Left ventricle myocardium inferior (tissue), 1 donor: Measurements from ENCODE around the gene ARHGEF2. TPM values are rescaled to one million over a fixed set of nuclear protein-coding genes. Genes with fewer than 3 reads are reported as not detected.

Experiments used
- DNase-seq: peaks from one replicate; pipeline ENCODE4 v3.0.0-alpha.2; 2020
- H3K27ac ChIP-seq: fragments of 200-600 bp; replicated peaks from 2 replicates; pipeline ENCODE4 v1.8.0; 2021
- H3K27me3 ChIP-seq: fragments of 200-600 bp; 2 replicates; pipeline ENCODE4 v1.8.0; 2021; ENCODE audit warnings: low read depth
- H3K36me3 ChIP-seq: fragments of 200-600 bp; 2 replicates; pipeline ENCODE4 v1.8.0; 2021
- H3K4me1 ChIP-seq: fragments of 200-600 bp; 2 replicates; pipeline ENCODE4 v1.8.0; 2021
- H3K4me3 ChIP-seq: fragments of 200-600 bp; 2 replicates; pipeline ENCODE4 v1.8.0; 2021; ENCODE audit warnings: mild to moderate bottlenecking, moderate library complexity
- H3K9me3 ChIP-seq: fragments of 200-600 bp; replicated peaks from 2 replicates; pipeline ENCODE4 v1.8.0; 2021
- intact Hi-C: fragments of 100-400 bp; cut with micrococcal nuclease; formaldehyde crosslinking; loops from one replicate; pipeline ENCODE4 v1.11.0; 2022
- microRNA-seq: library from miRNA; unstranded; fragments of <30 nt; microRNA quantifications from one replicate; pipeline ENCODE4 v1.2.0, GENCODE V29; 2020
- total RNA-seq: library from RNA; stranded (reverse); fragmentation: NEBNext Ultra II Directional; extraction: Animal tissue kit (Norgen Biotek cat#: 25700); gene quantifications from one replicate; pipeline ENCODE4 v1.2.1, GENCODE V29; 2021
- TF ChIP-seq, protein P1 (sequence below): fragments of 200-600 bp; IDR thresholded peaks from 2 replicates; pipeline ENCODE4 v1.8.0; 2021; ENCODE audit warnings: antibody characterized with exemption, mild to moderate bottlenecking, borderline replicate concordance
- donor health status: DM: no; HTN: yes; CAD: no; lungs with severe emphysema.

The ARHGEF2 gene
- total RNA-seq, 1 donor from 2014 or later, result 69.3 TPM

DNA sequence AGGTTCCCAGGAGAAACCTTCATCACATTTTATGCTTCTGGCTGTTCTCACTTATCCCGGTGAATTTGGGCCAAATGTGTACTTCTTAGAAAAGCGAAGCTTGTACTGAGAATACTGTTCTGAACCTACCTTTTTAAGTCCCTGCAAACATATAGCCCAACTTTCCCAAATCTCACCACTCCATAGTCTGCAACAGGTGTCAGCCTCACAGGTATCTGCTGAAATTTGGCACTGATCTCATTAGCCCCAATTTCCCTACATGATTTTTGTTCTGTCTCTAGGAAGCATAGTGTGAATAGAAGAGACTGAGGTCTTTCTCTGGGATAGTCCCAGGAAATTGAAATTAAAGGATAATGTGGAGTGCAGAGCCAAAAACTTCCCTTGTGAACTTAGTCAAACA lies 78.7 kb downstream of the ARHGEF2 start:
- DNase-seq, result no peak
- no peaks in the 10 kb centered on the region for H3K4me1 ChIP-seq
- H3K9me3 ChIP-seq, result no peaks in the 10 kb centered on the region
- H3K4me3 ChIP-seq, result no peak overlapping the region
- H3K27ac ChIP-seq, result no peak overlapping the region
- TF ChIP-seq, protein P1, sequence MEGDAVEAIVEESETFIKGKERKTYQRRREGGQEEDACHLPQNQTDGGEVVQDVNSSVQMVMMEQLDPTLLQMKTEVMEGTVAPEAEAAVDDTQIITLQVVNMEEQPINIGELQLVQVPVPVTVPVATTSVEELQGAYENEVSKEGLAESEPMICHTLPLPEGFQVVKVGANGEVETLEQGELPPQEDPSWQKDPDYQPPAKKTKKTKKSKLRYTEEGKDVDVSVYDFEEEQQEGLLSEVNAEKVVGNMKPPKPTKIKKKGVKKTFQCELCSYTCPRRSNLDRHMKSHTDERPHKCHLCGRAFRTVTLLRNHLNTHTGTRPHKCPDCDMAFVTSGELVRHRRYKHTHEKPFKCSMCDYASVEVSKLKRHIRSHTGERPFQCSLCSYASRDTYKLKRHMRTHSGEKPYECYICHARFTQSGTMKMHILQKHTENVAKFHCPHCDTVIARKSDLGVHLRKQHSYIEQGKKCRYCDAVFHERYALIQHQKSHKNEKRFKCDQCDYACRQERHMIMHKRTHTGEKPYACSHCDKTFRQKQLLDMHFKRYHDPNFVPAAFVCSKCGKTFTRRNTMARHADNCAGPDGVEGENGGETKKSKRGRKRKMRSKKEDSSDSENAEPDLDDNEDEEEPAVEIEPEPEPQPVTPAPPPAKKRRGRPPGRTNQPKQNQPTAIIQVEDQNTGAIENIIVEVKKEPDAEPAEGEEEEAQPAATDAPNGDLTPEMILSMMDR, result no peak
- no peaks in the 10 kb centered on the region for H3K27me3 ChIP-seq
- H3K36me3 ChIP-seq, result peaks cover 81% of the 10 kb centered on the region
- intact Hi-C loops, result no loop called here

DNA sequence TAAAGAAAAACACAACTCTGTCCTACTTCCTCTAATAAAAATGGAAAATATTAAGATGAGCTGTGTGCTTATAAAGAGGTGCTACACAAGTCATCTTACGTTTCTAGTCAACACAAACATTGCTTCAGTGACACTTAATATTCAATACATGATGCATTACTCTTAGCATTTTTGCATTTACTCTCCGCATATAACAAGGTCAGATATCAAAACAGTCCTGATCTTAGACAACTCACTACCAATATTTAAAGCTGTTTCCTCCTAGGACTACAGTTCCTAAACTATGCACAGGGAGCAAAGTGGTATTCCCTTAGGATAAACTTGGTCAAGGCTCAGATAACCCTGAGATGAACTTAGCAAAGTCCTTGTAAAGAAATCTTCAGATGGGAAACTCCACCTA lies 79.5 kb downstream of the ARHGEF2 start:
- DNase-seq, result no peak
- H3K27ac ChIP-seq, result no peak overlapping the region
- no peak overlapping the region for H3K4me3 ChIP-seq
- TF ChIP-seq, protein P1, result no peak
- H3K4me1 ChIP-seq, result peaks cover 3% of the 10 kb centered on the region
- H3K36me3 ChIP-seq, result peaks cover 73% of the 10 kb centered on the region
- no peaks in the 10 kb centered on the region for H3K27me3 ChIP-seq
- no peaks in the 10 kb centered on the region for H3K9me3 ChIP-seq
- intact Hi-C loops, result no loop called here

DNA sequence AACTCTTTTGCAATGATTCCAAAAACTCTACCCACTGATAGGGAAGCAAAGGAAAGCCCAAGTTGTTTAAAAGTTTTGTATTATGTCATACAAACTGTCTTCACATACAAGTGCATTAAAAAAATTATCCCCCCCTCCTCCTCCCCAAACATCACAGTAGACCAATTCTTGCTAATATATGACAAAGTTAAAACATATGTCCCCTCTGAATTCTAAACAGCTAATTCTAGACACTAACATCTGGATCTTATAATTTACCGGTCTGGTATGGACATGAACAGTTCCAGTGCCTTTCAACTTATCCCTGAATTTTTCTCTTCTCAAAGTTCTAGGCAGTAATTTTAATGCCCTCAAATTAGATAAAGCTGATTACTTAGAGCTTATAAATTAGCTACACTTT lies 80.6 kb downstream of the ARHGEF2 start:
- no peak for DNase-seq
- Histone ChIP-seq H3K9me3 (no peaks in the 10 kb centered on the region), H3K36me3 (peaks cover 61% of the 10 kb centered on the region), H3K27ac (no peak overlapping the region), H3K4me1 (peaks cover 13% of the 10 kb centered on the region), H3K4me3 (no peak overlapping the region), H3K27me3 (no peaks in the 10 kb centered on the region)
- TF ChIP-seq, protein P1, result no peak
- intact Hi-C loops, result no loop called here

Small RNAs within 50 kb of the gene (microRNA-seq; reads per million reads assigned to microRNA genes)
- not detected for gene MIR6738

Other genes with a start within 250 kb of the ARHGEF2 start
- 24.1 TPM for gene GON4L, start 121.3 kb downstream of the ARHGEF2 start, total RNA-seq
- 11.1 TPM for gene SYT11, start 119.0 kb downstream of the ARHGEF2 start, total RNA-seq
- 19.0 TPM for gene RIT1, start 67.2 kb downstream of the ARHGEF2 start, total RNA-seq
- gene KHDC4, start 44.1 kb downstream of the ARHGEF2 start, total RNA-seq, result 21.2 TPM
- not detected for gene RXFP4, start 36.9 kb downstream of the ARHGEF2 start, total RNA-seq
- 77.6 TPM for gene SSR2, start 42.4 kb upstream of the ARHGEF2 start, total RNA-seq
- gene UBQLN4, start 75.3 kb upstream of the ARHGEF2 start, total RNA-seq, result 29.9 TPM
- gene LAMTOR2, start 76.2 kb upstream of the ARHGEF2 start, total RNA-seq, result 55.0 TPM
- gene RAB25, start 82.6 kb upstream of the ARHGEF2 start, total RNA-seq, result not detected
- gene MEX3A, start 103.9 kb upstream of the ARHGEF2 start, total RNA-seq, result 0.16 TPM
- gene LMNA, start 136.2 kb upstream of the ARHGEF2 start, total RNA-seq, result 236 TPM
- 1.0 TPM for gene SEMA4A, start 175.0 kb upstream of the ARHGEF2 start, total RNA-seq
- 14.4 TPM for gene SLC25A44, start 215.6 kb upstream of the ARHGEF2 start, total RNA-seq
- 55.8 TPM for gene PMF1, start 234.5 kb upstream of the ARHGEF2 start, total RNA-seq